NOMO-1 treated with DMSO at 0.1 percent for 48 hours (cell line): ENCODE measurements around the gene RNFT2.

Experiments used
- DNase-seq: peaks from one replicate; lab custom pipeline; 2025; ENCODE audit not compliant: unreplicated experiment; lab: John Stamatoyannopoulos, UW

RNFT2 gene

GRCh38 chr12:116901612-116902011 lies 163.5 kb downstream of the RNFT2 start:
- DNase-seq, result no peak
